OCI-LY1 (cell line): ENCODE data around the gene ARHGEF2.

Experiments
- H2AFZ ChIP-seq: fragments of 200-600 bp; sonication (generic), shearing (Covaris generic); 2 replicates; pipeline ENCODE4 v1.6.0; 2014; ENCODE audit warnings: antibody characterized with exemption, mild to moderate bottlenecking, low read length
- H3F3A ChIP-seq: fragments of 200-600 bp; sonication (generic), shearing (Covaris generic); 2 replicates; pipeline ENCODE4 v1.6.0; 2014; ENCODE audit warnings: mild to moderate bottlenecking, antibody characterized with exemption, low read length, moderate library complexity; ENCODE audit not compliant: insufficient read depth
- H3K27ac ChIP-seq: fragments of 200-600 bp; sonication (generic); 2 replicates; pipeline ENCODE4 v1.5.1; 2014; ENCODE audit warnings: low read length, mixed run types, mild to moderate bottlenecking, low read depth; ENCODE audit not compliant: poor library complexity, severe bottlenecking
- H3K27me3 ChIP-seq: fragments of 200-600 bp; sonication (generic); 2 replicates; pipeline ENCODE4 v1.6.0; 2014; ENCODE audit warnings: antibody characterized with exemption, mild to moderate bottlenecking, low read length, moderate library complexity; ENCODE audit not compliant: insufficient read depth
- H3K36me3 ChIP-seq: fragments of 200-600 bp; sonication (generic); 2 replicates; pipeline ENCODE4 v1.6.1; 2014; ENCODE audit warnings: mild to moderate bottlenecking, antibody characterized with exemption, low read length, moderate library complexity, mixed read lengths; ENCODE audit not compliant: insufficient read depth
- H3K4me1 ChIP-seq: fragments of 200-600 bp; sonication (generic); 2 replicates; pipeline ENCODE4 v1.5.1; 2014; ENCODE audit warnings: mild to moderate bottlenecking, low read length, moderate library complexity; ENCODE audit not compliant: insufficient read depth, severe bottlenecking
- H3K4me2 ChIP-seq: fragments of 200-600 bp; sonication (generic), shearing (Covaris generic); 2 replicates; pipeline ENCODE4 v1.6.1; 2014; ENCODE audit warnings: low read length
- H3K4me3 ChIP-seq: fragments of 200-600 bp; sonication (generic); 2 replicates; pipeline ENCODE4 v1.5.1; 2014; ENCODE audit warnings: low read length, low read depth, mild to moderate bottlenecking, mixed read lengths; ENCODE audit not compliant: poor library complexity, severe bottlenecking
- H3K79me2 ChIP-seq: fragments of 200-600 bp; shearing (Covaris generic); 2 replicates; pipeline ENCODE4 v1.6.1; 2016; ENCODE audit warnings: mixed run types, low read length, mixed read lengths; ENCODE audit not compliant: insufficient read depth
- H3K9ac ChIP-seq: fragments of 200-600 bp; sonication (generic), shearing (Covaris generic); 2 replicates; pipeline ENCODE4 v1.6.1; 2014; ENCODE audit warnings: mild to moderate bottlenecking, low read length, mixed read lengths
- H3K9me2 ChIP-seq: fragments of 200-600 bp; sonication (generic), shearing (Covaris generic); 2 replicates; pipeline ENCODE4 v1.6.1; 2014; ENCODE audit warnings: low read depth, mild to moderate bottlenecking, low read length, mixed read lengths
- H3K9me3 ChIP-seq: fragments of 200-600 bp; shearing (Covaris generic); 2 replicates; pipeline ENCODE4 v1.6.1; 2014; ENCODE audit warnings: low read length, mixed read lengths
- H4K20me1 ChIP-seq: fragments of 200-600 bp; sonication (generic), shearing (Covaris generic); 2 replicates; pipeline ENCODE4 v1.6.0; 2016; ENCODE audit warnings: mild to moderate bottlenecking, low read length; ENCODE audit not compliant: insufficient read depth
- CTCF ChIP-seq: fragments of 200-600 bp; sonication (generic), shearing (Covaris generic); IDR thresholded peaks from 2 replicates; pipeline ENCODE4 v1.5.1; 2017; ENCODE audit warnings: mild to moderate bottlenecking, antibody characterized with exemption, low read length, moderate library complexity, mixed read lengths
- EZH2 ChIP-seq: fragments of 200-600 bp; sonication (generic), shearing (Covaris generic); IDR thresholded peaks from 2 replicates; pipeline ENCODE4 v1.8.0; 2017; ENCODE audit warnings: borderline replicate concordance, mixed run types, mild to moderate bottlenecking, antibody characterized with exemption, low read length, moderate library complexity, mixed read lengths

ARHGEF2 gene

GRCh38 chr1:155920717-155921116 lies 57.6 kb downstream of the ARHGEF2 start:
- H3K4me1 ChIP-seq: no peaks in the 10 kb centered on the region
- peaks cover 98% of the 10 kb centered on the region for H3K36me3 ChIP-seq
- no peak overlapping the region for H3K4me3 ChIP-seq
- no peaks in the 10 kb centered on the region for H3K27me3 ChIP-seq
- H3K27ac ChIP-seq: no peak overlapping the region
- H3K9me2 ChIP-seq: no peaks in the 10 kb centered on the region
- H3K79me2 ChIP-seq: no peaks in the 10 kb centered on the region
- H3K4me2 ChIP-seq: no peak overlapping the region
- H3K9me3 ChIP-seq: no peaks in the 10 kb centered on the region
- TF ChIP-seq CTCF (no peak), EZH2 (no peak)
- H3K9ac ChIP-seq: no peak overlapping the region
- H4K20me1 ChIP-seq: no peaks in the 10 kb centered on the region
- H3F3A ChIP-seq: no peaks in the 10 kb centered on the region
- no peak overlapping the region for H2AFZ ChIP-seq

- Histone ChIP-seq H3F3A (no peaks in the 10 kb centered on the region), H3K27me3 (no peaks in the 10 kb centered on the region), H3K27ac (no peak overlapping the region), H2AFZ (no peak overlapping the region), H3K4me1 (no peaks in the 10 kb centered on the region), H3K9ac (no peak overlapping the region), H3K36me3 (peaks cover 96% of the 10 kb centered on the region), H4K20me1 (no peaks in the 10 kb centered on the region), H3K9me2 (no peaks in the 10 kb centered on the region), H3K4me2 (no peak overlapping the region), H3K9me3 (no peaks in the 10 kb centered on the region), H3K79me2 (no peaks in the 10 kb centered on the region), H3K4me3 (no peak overlapping the region)
- TF ChIP-seq CTCF (no peak), EZH2 (no peak)
These were observed 58.5 kb downstream of the ARHGEF2 start for GRCh38 chr1:155919801-155920200.

- H3K4me2 ChIP-seq: no peak overlapping the region
- H3K4me3 ChIP-seq: no peak overlapping the region
- no peaks in the 10 kb centered on the region for H4K20me1 ChIP-seq
- no peak overlapping the region for H3K9ac ChIP-seq
- H2AFZ ChIP-seq: no peak overlapping the region
- H3K79me2 ChIP-seq: no peaks in the 10 kb centered on the region
- H3K36me3 ChIP-seq: peaks cover 96% of the 10 kb centered on the region
- no peak for TF ChIP-seq CTCF
- H3F3A ChIP-seq: no peaks in the 10 kb centered on the region
- H3K4me1 ChIP-seq: no peaks in the 10 kb centered on the region
- H3K9me2 ChIP-seq: no peaks in the 10 kb centered on the region
- H3K27ac ChIP-seq: no peak overlapping the region
- H3K27me3 ChIP-seq: no peaks in the 10 kb centered on the region
- H3K9me3 ChIP-seq: no peaks in the 10 kb centered on the region
These were observed 59.7 kb downstream of the ARHGEF2 start for GRCh38 chr1:155918660-155919059.
